Measurements from ENCODE around the gene ZNF536.

- TF ChIP-seq POLR2A (IDR thresholded peaks at IDR 0.05) (no peak), CTCF (IDR thresholded peaks at IDR 0.05) (peak in 1 of 4 experiments; percentile 22), EP300 (IDR thresholded peaks at IDR 0.05) (no peak), POLR2AphosphoS5 (IDR thresholded peaks at IDR 0.05) (no peak)
Observed at GRCh38 chr19:30406220-30407067, 34.3 kb downstream of the ZNF536 start.
